Renal cortex interstitium (tissue), 11 donors: ENCODE results near the gene REV1. TPM values are rescaled to one million over a fixed set of nuclear protein-coding genes. Genes with fewer than 3 reads are reported as not detected.
A peak's percentile ranks its signal among the peaks of the same experiment; 100 is the strongest.
"Not testable (repeated sequence)": the region's sequence is repeated elsewhere in the genome, so short reads cannot be mapped to it uniquely, and the experiment has no call there.

Source experiments
- DNase-seq, 11 donors: peaks; one replicate each; pipeline ENCODE4 v3.0.0-alpha.2; 2013; ENCODE audit warnings: low read depth in 9 of 11, low spot score in 4 of 11; ENCODE audit errors: extremely low read depth in 1 of 11
- polyA plus RNA-seq, 3 donors: library from polyadenylated mRNA; unstranded; fragments of 120-200 nt; gene quantifications; one replicate each; pipeline ENCODE4 v1.2.1, GENCODE V29; 2013; ENCODE audit not compliant: insufficient read length in 3 of 3

Gene REV1
- polyA plus RNA-seq, 3 donors, result 48.3 to 73.7 (median 60.3) TPM

GRCh38 chr2:99388892-99389291, 100.9 kb downstream of the REV1 start:
- no peak for DNase-seq

GRCh38 chr2:99386011-99386410, 103.8 kb downstream of the REV1 start:
- DNase-seq, result no peak

GRCh38 chr2:99382143-99382542, 107.7 kb downstream of the REV1 start:
- DNase-seq, result no peak

GRCh38 chr2:99380376-99381010, 109.3 kb downstream of the REV1 start:
- DNase-seq, result peak in 1 of 11 donors; percentile 1

- DNase-seq, result no peak
Measured at GRCh38 chr2:99377879-99378278, 111.9 kb downstream of the REV1 start.

- DNase-seq, result no peak
Measured at GRCh38 chr2:99376254-99376864, 113.5 kb downstream of the REV1 start.

- DNase-seq, result no peak
Measured at GRCh38 chr2:99374747-99375146, 115.1 kb downstream of the REV1 start.

GRCh38 chr2:99373144-99373543, 116.7 kb downstream of the REV1 start:
- no peak for DNase-seq

GRCh38 chr2:99368854-99369253, 121.0 kb downstream of the REV1 start:
- not testable (repeated sequence) for DNase-seq

- DNase-seq, result no peak
Measured at GRCh38 chr2:99365661-99366060, 124.2 kb downstream of the REV1 start.

GRCh38 chr2:99356853-99357252, 133.0 kb downstream of the REV1 start:
- no peak for DNase-seq

GRCh38 chr2:99354825-99355224, 135.0 kb downstream of the REV1 start:
- DNase-seq, result not testable (repeated sequence)

- DNase-seq, result no peak
Measured at GRCh38 chr2:99354070-99354469, 135.7 kb downstream of the REV1 start.

Other genes starting within 250 kb of the REV1 start
- gene LYG2, start 234.4 kb downstream of the REV1 start, polyA plus RNA-seq, result under 1 TPM; 0.46 to 0.98 (median 0.56) TPM
- 1 to 10 TPM; 3.0 to 6.2 (median 3.6) TPM for gene LYG1, start 188.8 kb downstream of the REV1 start, polyA plus RNA-seq
- 10 to 100 TPM; 39.0 to 47.6 (median 41.6) TPM for gene TXNDC9, start 153.7 kb downstream of the REV1 start, polyA plus RNA-seq
- gene EIF5B, start 152.6 kb downstream of the REV1 start, polyA plus RNA-seq, result 10 to 100 TPM; 66.0 to 78.0 (median 72.0) TPM